GM23248 (cell line): ENCODE measurements around the gene SCAF1. TPM values are rescaled to one million over a fixed set of nuclear protein-coding genes. Genes with fewer than 3 reads are reported as not detected.
A peak's percentile ranks its signal among the peaks of the same experiment; 100 is the strongest.

Experiments
- DNase-seq: peaks from one replicate; pipeline ENCODE4 v3.0.0-alpha.2; 2015
- H2AFZ ChIP-seq: fragments of 200-600 bp; sonication (generic); 2 replicates; pipeline ENCODE4 v1.6.1; 2016; ENCODE audit warnings: antibody characterized with exemption
- H3F3A ChIP-seq: fragments of 200-600 bp; sonication (generic); 2 replicates; pipeline ENCODE4 v1.6.1; 2016; ENCODE audit warnings: mild to moderate bottlenecking, antibody characterized with exemption, mixed run types; ENCODE audit not compliant: insufficient read depth
- H3K27ac ChIP-seq: fragments of 200-600 bp; sonication (generic); 2 replicates; pipeline ENCODE4 v1.5.1; 2016; ENCODE audit warnings: mild to moderate bottlenecking
- H3K27me3 ChIP-seq: fragments of 200-600 bp; sonication (generic); replicated peaks from 2 replicates; pipeline ENCODE4 v1.6.1; 2016; ENCODE audit warnings: mild to moderate bottlenecking; ENCODE audit not compliant: insufficient read depth
- H3K36me3 ChIP-seq: fragments of 200-600 bp; sonication (generic); 2 replicates; pipeline ENCODE4 v1.6.1; 2016; ENCODE audit warnings: low read depth, mild to moderate bottlenecking
- H3K4me1 ChIP-seq: fragments of 200-600 bp; sonication (generic); 2 replicates; pipeline ENCODE4 v1.6.1; 2016; ENCODE audit warnings: mild to moderate bottlenecking; ENCODE audit not compliant: insufficient read depth
- H3K4me2 ChIP-seq: fragments of 200-600 bp; sonication (generic); one replicate; pipeline ENCODE4 v1.6.1; 2016; ENCODE audit warnings: mild to moderate bottlenecking; ENCODE audit not compliant: unreplicated experiment
- H3K4me3 ChIP-seq: fragments of 200-600 bp; sonication (generic); 2 replicates; pipeline ENCODE4 v1.5.1; 2016; ENCODE audit warnings: mild to moderate bottlenecking
- H3K79me2 ChIP-seq: fragments of 200-600 bp; sonication (generic); 2 replicates; pipeline ENCODE4 v1.6.1; 2016; ENCODE audit warnings: mild to moderate bottlenecking; ENCODE audit not compliant: insufficient read depth
- H3K9ac ChIP-seq: fragments of 200-600 bp; sonication (generic); 2 replicates; pipeline ENCODE4 v1.6.1; 2016; ENCODE audit warnings: mild to moderate bottlenecking
- H3K9me2 ChIP-seq: fragments of 200-600 bp; sonication (generic); 2 replicates; pipeline ENCODE4 v1.6.1; 2016; ENCODE audit warnings: mixed run types, mild to moderate bottlenecking, moderate library complexity; ENCODE audit not compliant: insufficient read depth
- H3K9me3 ChIP-seq: fragments of 200-600 bp; sonication (generic); one replicate; pipeline ENCODE4 v1.6.1; 2017; ENCODE audit warnings: low read depth
- H4K20me1 ChIP-seq: fragments of 200-600 bp; sonication (generic); 2 replicates; pipeline ENCODE4 v1.6.0; 2016; ENCODE audit not compliant: insufficient read depth
- EZH2 ChIP-seq: fragments of 200-600 bp; sonication (generic); IDR thresholded peaks from 2 replicates; pipeline ENCODE4 v1.6.1; 2018; ENCODE audit warnings: antibody characterized with exemption, mild to moderate bottlenecking; ENCODE audit not compliant: insufficient read depth, poor library complexity, severe bottlenecking
- EZH2phosphoT487 ChIP-seq: fragments of 200-600 bp; sonication (generic); IDR thresholded peaks from 2 replicates; pipeline ENCODE4 v1.6.1; 2018; ENCODE audit warnings: antibody characterized with exemption, moderate library complexity, mild to moderate bottlenecking, low read depth; ENCODE audit not compliant: insufficient read depth
- WGBS, 2 experiments: methylation state at CpG; one replicate each; pipeline ENCODE4 v1.1.6; 2015 to 2017; ENCODE audit warnings: low lambda C conversion rate in 2 of 2, low coverage in 1 of 2; ENCODE audit errors: missing lambda C conversion rate in 2 of 2; 5-methylcytosine and 5-hydroxymethylcytosine counted together
- in situ Hi-C: fragments of 300-500 bp; cut with MboI; formaldehyde crosslinking; loops from 2 replicates; pipeline ENCODE4 v1.15.0; 2020
- polyA plus RNA-seq: library from polyadenylated mRNA; unstranded; fragments of >200 nt; fragmentation: Nextera tagmentation; extraction: Ambion mirVana; gene quantifications from 2 replicates; pipeline ENCODE4 v1.2.1, GENCODE V29; 2016
- total RNA-seq: library from RNA; depleted of rRNA; stranded (reverse); fragments of >200 nt; shearing (Covaris generic); gene quantifications from 2 replicates; pipeline ENCODE4 v1.2.3, GENCODE V29; 2014

The SCAF1 gene
- total and polyA plus RNA-seq, 2 experiments from 2014 or later = 8.5 to 18.6 TPM

DNA sequence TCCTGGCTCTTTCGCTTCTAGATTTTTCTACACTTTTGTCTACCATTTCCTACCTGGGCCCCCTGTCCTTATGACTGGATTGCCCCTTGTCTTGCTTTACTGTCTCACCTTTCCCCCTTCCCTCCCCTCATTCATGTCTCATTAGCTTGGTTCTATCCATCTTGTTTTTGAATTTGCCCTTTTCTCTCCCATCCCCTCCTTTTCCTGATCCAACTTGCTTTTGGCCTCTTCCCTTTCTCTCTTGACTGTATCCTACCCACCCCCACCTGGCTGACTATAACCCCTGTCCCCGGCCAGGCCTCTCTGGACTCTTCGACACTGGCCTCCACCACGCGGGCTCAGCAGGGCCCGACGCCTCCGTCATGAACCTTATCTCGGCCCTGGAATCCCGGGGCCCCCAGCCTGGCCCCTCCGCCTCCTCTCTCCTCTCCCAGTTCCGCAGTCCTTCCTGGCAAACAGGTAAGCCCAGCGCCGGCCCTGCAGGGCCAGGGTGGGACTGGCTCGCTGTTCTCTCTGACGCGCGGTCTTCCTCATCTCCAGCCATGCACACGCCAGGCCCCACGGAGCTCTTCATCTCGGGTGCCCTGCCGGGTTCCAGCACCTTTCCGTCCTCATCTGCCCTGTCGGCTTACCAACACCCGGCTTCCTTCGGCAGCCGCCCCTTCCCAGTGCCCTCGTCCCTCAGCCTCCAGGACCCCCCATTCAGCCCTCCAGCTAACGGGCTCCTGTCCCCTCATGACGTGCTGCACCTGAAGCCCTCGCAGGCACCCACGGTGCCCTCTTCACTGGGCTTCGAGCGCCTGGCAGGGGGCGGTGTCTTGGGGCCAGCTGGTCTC, 47.6 kb upstream of the SCAF1 start:
- peak overlapping the region; percentile 58; the same call in 1 of the 2 replicates for H3K9ac ChIP-seq
- peaks cover 13% of the 10 kb centered on the region for H3F3A ChIP-seq
- no peaks in the 10 kb centered on the region for H3K27me3 ChIP-seq
- H3K4me3 ChIP-seq = no peak overlapping the region; the same call in 1 of the 2 replicates
- no peaks in the 10 kb centered on the region; the same call in 1 of the 2 replicates for H3K36me3 ChIP-seq
- peaks cover 69% of the 10 kb centered on the region for H3K79me2 ChIP-seq
- H3K9me3 ChIP-seq = no peaks in the 10 kb centered on the region
- H3K4me2 ChIP-seq = no peak overlapping the region
- peak overlapping the region; percentile 59 for H3K27ac ChIP-seq
- DNase-seq = no peak
- in situ Hi-C loops = no loop called here
- no peak for TF ChIP-seq EZH2
- TF ChIP-seq EZH2phosphoT487 = no peak
- peaks cover 6% of the 10 kb centered on the region; the same call in 1 of the 2 replicates for H4K20me1 ChIP-seq
- 80 to 88% methylated on average over 26 to 35 of the region's 35 CpGs for WGBS, 2 experiments
- peaks cover 9% of the 10 kb centered on the region for H3K4me1 ChIP-seq
- H2AFZ ChIP-seq = no peak overlapping the region
- H3K9me2 ChIP-seq = no peaks in the 10 kb centered on the region

DNA sequence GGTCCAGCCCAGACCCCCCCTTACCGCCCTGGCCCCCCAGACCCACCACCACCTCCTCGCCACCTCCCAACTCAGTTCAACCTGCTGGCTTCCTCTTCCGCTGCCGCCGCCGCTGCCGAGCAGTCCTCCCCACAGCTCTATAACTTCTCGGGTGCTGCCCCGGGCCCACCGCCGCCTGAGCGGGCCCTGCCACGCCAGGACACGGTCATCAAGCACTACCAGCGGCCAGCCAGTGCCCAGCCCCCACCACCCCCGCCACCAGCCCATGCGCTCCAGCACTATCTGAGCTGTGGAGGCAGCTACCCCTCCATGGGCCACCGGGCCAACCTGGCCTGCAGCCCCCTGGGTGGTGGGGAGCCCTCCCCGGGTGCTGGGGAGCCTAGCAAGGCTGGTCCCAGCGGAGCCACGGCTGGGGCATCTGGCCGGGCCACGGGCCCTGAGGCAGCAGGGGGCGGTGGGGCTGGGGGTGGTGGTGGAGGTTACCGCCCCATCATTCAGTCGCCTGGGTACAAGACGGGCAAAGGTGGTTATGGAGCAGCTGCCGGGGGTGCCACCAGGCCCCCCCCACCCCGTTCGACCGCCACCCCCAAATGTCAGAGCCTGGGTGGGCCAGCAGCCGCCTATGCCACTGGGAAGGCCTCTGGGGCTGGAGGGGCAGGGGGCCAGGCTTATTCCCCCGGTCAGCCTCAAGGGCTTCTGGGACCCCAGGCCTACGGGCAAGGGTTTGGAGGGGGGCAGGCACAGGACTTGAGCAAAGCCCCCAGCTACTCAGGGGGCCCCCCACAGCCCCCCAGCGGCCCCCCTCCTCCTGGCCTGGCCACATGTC, 46.8 kb upstream of the SCAF1 start:
- Histone ChIP-seq H3K4me3 (no peak overlapping the region), H3K27me3 (no peaks in the 10 kb centered on the region), H3K27ac (no peak overlapping the region), H3K4me2 (no peak overlapping the region), H3K9me2 (no peaks in the 10 kb centered on the region), H4K20me1 (peaks cover 6% of the 10 kb centered on the region; the same call in 1 of the 2 replicates), H3K4me1 (peaks cover 9% of the 10 kb centered on the region), H3K9me3 (no peaks in the 10 kb centered on the region), H2AFZ (no peak overlapping the region), H3K9ac (no peak overlapping the region), H3K79me2 (peaks cover 77% of the 10 kb centered on the region), H3F3A (peaks cover 13% of the 10 kb centered on the region), H3K36me3 (peaks cover 3% of the 10 kb centered on the region; the same call in 1 of the 2 replicates)
- no peak for DNase-seq
- 85 to 91% methylated on average over 15 to 33 of the region's 35 CpGs for WGBS, 2 experiments
- in situ Hi-C loops = no loop called here
- TF ChIP-seq EZH2 = no peak
- no peak for TF ChIP-seq EZH2phosphoT487

DNA sequence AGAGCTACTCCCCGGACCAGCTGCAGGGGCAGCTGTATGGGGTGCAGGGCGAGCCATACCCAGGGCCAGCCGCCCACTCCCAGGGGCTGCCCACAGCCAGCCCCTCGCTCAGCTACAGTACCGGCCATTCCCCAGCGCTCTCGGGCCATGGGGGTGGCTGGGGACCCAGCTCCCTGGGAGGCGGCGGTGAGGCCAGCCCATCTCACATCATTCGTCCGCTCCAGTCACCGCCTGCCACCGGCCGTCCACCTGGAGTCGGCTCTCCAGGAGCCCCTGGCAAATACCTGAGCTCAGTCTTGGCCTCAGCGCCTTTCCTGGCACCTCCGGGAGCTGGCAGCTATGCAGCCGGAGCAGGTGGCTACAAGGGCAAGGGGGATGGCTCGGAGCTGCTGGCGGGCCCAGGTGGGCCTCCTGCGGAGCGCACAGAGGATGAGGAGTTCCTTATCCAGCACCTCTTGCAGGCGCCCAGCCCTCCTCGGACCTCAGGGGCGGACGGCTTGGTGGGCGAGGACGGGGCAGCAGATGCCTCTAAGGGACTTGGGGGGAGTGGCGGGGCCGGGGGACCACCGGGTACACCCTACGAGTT, 46.1 kb upstream of the SCAF1 start:
- Histone ChIP-seq H3F3A (peaks cover 13% of the 10 kb centered on the region), H3K36me3 (peaks cover 4% of the 10 kb centered on the region; the same call in 1 of the 2 replicates), H3K4me1 (peaks cover 9% of the 10 kb centered on the region), H3K9me2 (no peaks in the 10 kb centered on the region), H3K9me3 (no peaks in the 10 kb centered on the region), H3K79me2 (peaks cover 84% of the 10 kb centered on the region), H3K4me2 (no peak overlapping the region), H3K4me3 (no peak overlapping the region), H3K27me3 (no peaks in the 10 kb centered on the region), H3K9ac (no peak overlapping the region), H2AFZ (no peak overlapping the region), H4K20me1 (peaks cover 6% of the 10 kb centered on the region; the same call in 1 of the 2 replicates), H3K27ac (no peak overlapping the region)
- WGBS, 2 experiments = 92 to 94% methylated on average over 24 to 32 of the region's 32 CpGs
- in situ Hi-C loops = no loop called here
- DNase-seq = no peak
- no peak for TF ChIP-seq EZH2phosphoT487
- no peak for TF ChIP-seq EZH2

DNA sequence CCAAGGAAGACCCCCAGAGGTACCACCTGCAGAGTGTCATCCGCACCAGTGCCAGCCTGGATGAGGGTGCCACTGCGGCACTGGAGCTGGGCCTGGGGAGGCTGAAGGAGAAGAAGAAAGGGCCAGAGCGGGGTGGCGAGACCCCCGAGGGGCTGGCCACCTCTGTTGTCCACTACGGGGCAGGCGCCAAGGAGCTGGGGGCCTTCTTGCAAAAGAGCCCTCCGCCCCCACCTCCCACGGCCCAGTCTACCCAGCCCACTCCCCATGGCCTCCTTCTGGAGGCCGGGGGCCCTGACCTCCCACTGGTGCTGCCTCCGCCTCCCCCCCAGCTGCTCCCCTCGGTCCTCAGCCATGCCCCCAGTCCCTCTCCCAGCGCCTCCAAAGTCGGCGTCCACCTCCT, 45.6 kb upstream of the SCAF1 start:
- H3K36me3 ChIP-seq = peaks cover 4% of the 10 kb centered on the region; the same call in 1 of the 2 replicates
- no peak overlapping the region for H3K27ac ChIP-seq
- peaks cover 13% of the 10 kb centered on the region for H3F3A ChIP-seq
- H3K79me2 ChIP-seq = peaks cover 88% of the 10 kb centered on the region
- DNase-seq = no peak
- WGBS, 2 experiments = 84 to 92% methylated on average over 5 to 14 of the region's 15 CpGs
- H3K9me2 ChIP-seq = no peaks in the 10 kb centered on the region
- H2AFZ ChIP-seq = no peak overlapping the region
- no peaks in the 10 kb centered on the region for H3K27me3 ChIP-seq
- no peak overlapping the region for H3K4me3 ChIP-seq
- H3K4me2 ChIP-seq = no peak overlapping the region
- no peak overlapping the region for H3K9ac ChIP-seq
- no peaks in the 10 kb centered on the region for H3K9me3 ChIP-seq
- in situ Hi-C loops = no loop called here
- no peak for TF ChIP-seq EZH2phosphoT487
- TF ChIP-seq EZH2 = no peak
- H3K4me1 ChIP-seq = peaks cover 9% of the 10 kb centered on the region
- peaks cover 6% of the 10 kb centered on the region; the same call in 1 of the 2 replicates for H4K20me1 ChIP-seq
